COLO668 (cell line): ENCODE data around the gene RAP1GAP2.

Experiments used
- DNase-seq: peaks from one replicate; lab custom pipeline; 2025; ENCODE audit not compliant: unreplicated experiment; lab: John Stamatoyannopoulos, UW

The RAP1GAP2 gene

GRCh38 chr17:2852729-2853282 lies 56.6 kb downstream of the RAP1GAP2 start:
- no peak for DNase-seq

DNA sequence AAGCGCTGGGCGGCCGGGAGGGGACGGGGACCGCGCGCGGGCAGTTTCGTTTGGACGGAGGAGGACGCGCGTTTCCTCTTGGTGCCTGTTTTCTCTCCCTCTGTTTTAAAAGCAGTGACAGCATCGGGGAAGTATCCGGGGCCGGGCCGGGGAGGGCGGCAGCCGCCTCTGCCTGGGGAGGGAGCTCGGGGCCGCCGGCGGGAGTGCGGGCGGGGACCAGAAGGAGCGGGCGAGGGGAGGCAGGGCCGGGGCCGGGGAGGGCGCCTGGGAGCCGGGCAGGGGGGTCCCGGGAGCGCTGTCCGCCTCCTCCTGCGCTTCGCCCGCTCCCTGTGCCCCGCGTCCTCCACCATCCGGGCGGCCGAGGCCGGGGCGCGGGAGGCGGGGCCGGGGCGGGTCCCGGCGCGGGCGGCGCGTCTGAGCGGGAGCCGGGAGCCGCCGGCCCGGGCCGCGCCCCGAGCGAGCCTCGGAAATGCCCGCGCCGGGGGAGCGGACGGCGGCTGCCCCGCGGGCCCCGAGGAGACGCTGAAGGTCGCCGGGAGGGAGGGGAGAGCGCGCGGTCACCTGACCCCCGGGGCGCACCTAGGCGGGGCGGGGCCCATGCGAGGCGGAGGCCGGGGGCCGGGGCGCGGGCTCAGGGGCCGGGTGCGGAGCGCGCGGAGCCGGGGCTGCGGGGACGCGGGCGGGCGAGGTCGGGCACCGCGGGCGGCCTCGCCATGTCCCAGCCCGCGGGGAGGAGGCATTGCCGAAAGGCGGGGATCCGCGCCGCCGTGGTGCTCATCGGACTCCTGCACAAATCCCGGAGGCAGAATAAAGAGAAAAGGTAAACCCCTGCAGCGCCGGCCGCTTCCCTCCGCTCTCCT lies 57.3 kb downstream of the RAP1GAP2 start:
- peak; percentile 62 for DNase-seq

GRCh38 chr17:2854143-2855055 lies 58.2 kb downstream of the RAP1GAP2 start:
- DNase-seq: peak; percentile 52

GRCh38 chr17:2855063-2855600 lies 58.9 kb downstream of the RAP1GAP2 start:
- no peak for DNase-seq

DNA sequence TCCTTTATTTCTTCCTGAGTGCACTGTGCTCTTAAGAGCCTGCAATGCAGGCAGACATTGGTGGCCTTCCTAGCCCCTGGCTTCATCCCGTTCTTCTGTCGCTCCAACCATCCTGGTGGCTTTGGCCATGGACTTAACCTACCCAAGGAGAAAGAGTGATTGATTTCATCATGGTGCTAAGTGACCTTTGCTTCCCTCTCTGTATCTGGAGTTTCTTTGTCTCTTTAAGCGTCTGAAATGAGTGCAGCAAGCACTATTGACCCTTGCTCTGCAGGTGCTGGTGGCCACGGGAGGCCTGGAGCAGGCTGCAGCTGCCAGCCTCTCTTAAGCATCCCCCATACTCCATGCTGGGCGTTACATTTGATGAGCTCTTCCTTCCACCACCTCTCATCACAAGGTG lies 60.5 kb downstream of the RAP1GAP2 start:
- peak; percentile 48 for DNase-seq

DNA sequence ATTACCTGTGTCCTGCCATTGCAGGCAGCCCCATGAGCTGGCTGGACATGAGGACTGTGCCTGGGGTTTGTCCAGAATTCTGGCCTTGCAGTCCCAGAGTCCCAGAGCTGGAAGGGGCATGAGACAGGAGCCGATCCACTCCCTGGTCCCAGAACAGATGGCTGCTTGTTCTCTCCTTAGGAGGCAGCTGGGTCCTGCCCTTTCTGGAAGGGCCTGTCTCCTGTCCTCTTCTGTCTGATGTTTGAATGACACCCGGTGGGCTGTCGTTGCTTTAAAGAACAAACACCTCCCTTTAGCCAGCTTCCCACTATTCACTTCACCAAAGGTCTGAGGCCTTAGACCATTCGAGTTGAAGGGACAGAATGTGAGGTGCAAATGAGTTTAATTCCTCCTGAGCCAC lies 63.8 kb downstream of the RAP1GAP2 start:
- DNase-seq: no peak

GRCh38 chr17:2860883-2861282 lies 64.6 kb downstream of the RAP1GAP2 start:
- DNase-seq: no peak

DNA sequence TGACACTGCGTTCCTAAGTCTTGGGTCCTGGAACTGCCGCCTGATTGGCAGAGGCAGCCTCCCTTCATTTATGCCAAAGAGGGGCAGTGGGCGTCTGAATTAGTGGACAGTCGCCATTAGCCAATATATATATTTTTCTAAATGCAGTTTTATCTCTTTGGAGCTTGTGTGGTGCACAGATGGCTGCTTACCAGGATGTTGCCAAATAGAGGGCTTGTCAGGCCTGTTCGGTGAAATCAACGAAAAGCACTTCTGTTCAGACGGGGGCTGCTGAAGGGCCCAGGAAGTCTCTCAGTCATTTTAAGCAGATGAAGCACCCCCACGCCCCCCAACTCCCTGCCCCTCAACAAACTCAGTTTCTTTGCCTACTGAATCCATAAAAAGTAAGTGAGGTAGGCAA lies 66.0 kb downstream of the RAP1GAP2 start:
- no peak for DNase-seq

DNA sequence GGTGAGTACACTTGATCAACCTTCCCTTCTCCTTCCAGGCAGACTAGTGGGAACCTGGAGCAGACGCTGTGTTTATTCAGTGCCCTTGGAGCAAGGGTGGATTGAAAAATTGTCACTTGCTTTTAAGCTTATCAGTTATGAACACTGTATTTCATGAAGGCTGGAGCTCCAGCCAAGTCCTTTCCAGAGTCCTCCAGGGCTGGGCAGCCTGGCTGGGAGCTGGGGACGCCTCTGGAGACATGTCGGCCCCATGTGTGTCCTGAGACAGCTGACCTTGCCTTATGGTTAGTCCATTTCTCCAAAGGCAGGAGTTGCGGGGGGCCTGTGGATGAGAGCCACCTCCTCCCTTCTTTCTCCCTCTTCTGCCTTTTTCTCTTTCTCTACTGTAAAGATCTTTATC lies 67.0 kb downstream of the RAP1GAP2 start:
- no peak for DNase-seq

DNA sequence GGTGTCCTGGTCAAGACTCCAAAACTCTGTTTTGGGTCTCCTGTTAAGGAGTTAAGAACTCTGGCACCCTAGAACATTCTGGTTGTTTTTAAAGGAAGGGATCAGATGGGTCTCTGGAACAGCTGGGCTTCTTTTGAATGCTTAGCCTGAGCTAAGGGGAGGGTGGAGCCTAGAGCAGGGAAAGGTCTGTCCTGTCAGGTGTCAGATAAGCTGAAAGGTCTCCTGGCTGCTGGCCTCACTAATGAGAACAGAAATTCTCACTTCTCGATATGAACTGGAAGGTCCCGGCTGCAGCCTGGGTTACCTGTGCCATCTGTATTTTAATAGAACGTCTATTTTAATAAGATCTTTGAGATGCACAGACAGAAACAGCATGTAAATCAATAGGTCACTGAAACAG lies 69.0 kb downstream of the RAP1GAP2 start:
- no peak for DNase-seq

- DNase-seq: no peak
Measured at GRCh38 chr17:2867441-2868424, 71.5 kb downstream of the RAP1GAP2 start.

DNA sequence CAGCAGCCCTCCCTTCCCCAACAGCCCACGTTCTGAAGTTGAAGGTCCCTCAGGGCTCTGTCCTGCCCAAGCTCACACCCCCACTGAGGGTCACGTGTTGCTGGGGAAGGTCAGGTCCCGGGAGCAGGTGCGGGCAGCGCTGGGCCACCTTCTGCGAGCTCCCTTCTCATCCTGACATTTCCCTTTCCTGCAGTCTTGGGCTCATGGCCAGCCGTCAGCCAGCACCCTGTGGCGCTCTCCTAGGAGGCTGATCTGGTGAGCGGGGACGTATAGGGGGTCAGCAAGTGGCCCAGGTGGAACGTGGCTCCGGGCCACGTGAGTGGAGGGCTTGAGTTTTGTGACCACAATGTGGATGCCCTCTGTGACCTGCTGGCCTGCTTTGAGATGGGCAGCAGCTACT lies 73.4 kb downstream of the RAP1GAP2 start:
- DNase-seq: no peak

DNA sequence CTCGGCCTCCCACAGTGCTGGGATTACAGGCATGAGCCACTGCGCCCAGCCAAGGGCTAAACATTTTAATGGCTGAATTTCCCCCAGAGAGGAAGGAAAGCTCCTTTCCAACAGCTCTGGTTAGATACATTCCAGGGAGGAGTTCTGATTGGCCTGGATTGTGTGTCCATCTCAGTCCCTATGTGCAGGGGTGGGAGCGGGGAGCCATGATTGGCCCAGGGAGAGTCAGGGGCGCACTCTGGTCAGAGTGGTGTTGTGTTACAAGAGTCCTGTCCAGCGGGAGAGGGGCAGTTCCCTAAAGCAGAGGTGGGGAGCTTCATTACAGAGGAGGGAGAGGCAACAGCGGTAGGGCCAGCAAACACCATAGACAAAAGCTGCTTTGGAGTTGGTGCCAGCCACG lies 75.0 kb downstream of the RAP1GAP2 start:
- DNase-seq: no peak

GRCh38 chr17:2871720-2872119 lies 75.5 kb downstream of the RAP1GAP2 start:
- no peak for DNase-seq

- DNase-seq: no peak
Measured at GRCh38 chr17:2872282-2872681, 76.0 kb downstream of the RAP1GAP2 start.

DNA sequence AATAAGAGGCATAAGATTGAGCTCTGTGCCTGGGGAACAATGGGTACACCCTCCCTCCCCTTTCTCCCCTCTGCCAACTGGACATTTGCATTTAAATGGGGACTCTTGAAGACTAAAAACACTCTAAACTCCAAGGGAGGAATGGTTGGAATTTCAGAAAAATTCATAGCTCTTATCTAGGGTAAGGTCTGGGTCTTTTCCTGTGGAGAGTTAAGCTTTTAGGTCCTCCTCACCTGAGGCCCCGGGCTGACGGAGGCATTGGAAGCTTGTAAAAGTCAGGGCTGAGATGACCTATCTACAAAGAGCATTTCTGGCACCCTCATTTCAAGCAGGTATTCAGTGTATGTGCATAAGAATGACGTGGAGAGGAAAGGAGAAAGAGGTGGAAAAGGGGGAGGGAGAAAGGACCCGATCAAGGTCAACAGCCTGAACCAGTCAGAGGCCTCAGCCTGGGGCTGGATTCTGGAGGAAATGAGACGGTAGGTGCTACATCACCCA lies 78.0 kb downstream of the RAP1GAP2 start:
- no peak for DNase-seq

- DNase-seq: no peak
Measured at GRCh38 chr17:2875608-2876007, 79.4 kb downstream of the RAP1GAP2 start.

GRCh38 chr17:2876467-2876866 lies 80.2 kb downstream of the RAP1GAP2 start:
- no peak for DNase-seq

GRCh38 chr17:2878751-2879254 lies 82.6 kb downstream of the RAP1GAP2 start:
- DNase-seq: no peak

- DNase-seq: no peak
Measured at GRCh38 chr17:2880050-2880449, 83.8 kb downstream of the RAP1GAP2 start.
